HG02973 (cell line): ENCODE results near the gene TMEM31.

Experiments
- ATAC-seq: cut with Tn5 transposase; IDR thresholded peaks from one replicate; pipeline ENCODE4 v1.9.1; 2021; ENCODE audit warnings: moderate library complexity; ENCODE audit not compliant: unreplicated experiment

Gene TMEM31

DNA sequence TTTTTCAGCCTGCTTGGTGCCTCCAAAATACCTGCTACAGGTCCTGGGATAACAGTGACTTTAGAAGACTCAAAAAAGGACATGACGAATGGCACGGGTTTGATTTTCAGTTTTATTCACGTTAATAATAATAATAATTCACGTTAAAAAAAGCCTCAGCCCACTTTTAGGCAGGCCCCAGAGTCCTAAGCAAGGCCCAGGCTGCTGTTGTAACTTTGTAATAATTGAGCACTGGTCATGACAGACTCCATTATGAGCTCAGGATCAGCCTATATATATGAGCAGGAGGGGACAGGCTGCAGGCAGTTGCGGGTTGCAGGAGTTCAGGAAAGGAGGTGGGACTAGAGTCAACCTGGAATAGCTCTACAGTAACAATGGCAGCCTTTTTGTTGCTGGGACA lies at the start of gene TMEM31:
Gene TMEM31 (plus strand): TSS at position 301 of the 400 bp plus-strand sequence. CDS start 1,350 bp downstream, outside the sequence.
- ATAC-seq: no peak

DNA sequence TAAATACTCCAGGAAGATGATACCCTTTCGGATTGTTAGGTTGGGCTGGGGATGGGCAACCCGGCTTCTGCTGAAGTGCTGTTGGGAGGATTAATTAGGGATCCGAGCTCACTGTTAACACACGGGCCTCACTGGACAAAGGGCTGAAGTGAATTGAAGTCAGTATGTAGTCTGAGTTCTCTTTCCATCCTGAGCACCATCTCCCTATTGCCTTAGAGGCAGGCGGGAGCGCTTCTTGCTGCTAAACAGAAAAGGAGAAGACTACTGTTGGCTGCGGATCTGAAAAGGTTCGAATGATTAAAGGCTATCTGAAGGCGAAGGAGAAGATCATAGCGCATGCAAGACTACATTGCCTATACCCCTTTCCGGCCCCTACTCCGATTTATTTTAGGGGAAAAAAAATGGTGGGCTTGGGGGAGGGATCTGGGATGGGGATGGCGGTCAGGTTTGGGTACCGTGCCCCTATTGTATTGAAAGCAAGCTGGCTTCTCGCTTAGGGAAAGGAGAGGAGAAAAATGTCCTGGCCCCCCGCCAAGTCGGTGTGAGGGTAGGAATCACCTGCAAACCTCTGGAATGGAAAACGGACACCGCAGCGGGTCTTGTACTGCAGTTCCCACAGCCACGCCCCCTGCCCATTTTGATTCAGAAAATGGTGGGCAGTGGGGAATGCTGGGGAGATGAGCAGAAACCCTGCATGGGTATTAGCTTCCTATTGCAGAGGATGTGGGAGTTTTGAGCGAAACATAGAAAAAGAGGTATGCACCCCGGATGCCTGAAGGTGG lies 46.5 kb upstream of the TMEM31 start:
- no peak for ATAC-seq

GRCh38 chrX:103666202-103667107 lies 44.3 kb upstream of the TMEM31 start:
- ATAC-seq: no peak

DNA sequence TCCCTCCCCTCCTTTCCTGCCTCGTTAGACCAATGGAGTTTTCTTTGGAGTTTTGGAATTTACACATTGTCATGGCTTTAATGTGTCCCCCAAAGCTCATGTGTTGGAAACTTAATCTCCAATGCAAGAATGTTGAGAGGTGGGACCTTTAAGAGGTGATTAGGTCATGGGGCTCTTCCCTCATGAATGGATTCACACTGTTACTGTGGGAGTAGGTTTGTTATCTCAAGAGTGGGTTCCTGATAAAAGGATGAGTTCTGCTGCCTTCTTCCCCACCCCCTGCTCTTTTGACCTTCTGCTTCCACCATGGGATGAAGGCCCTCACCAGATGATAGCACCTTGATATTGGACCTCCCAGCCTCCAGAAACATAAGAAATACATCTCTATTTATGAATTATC lies 41.0 kb upstream of the TMEM31 start:
- ATAC-seq: no peak

GRCh38 chrX:103674531-103675454 lies 35.9 kb upstream of the TMEM31 start:
- ATAC-seq: no peak

GRCh38 chrX:103678199-103678993 lies 32.3 kb upstream of the TMEM31 start:
- no peak for ATAC-seq

GRCh38 chrX:103681443-103681842 lies 29.3 kb upstream of the TMEM31 start:
- ATAC-seq: no peak

DNA sequence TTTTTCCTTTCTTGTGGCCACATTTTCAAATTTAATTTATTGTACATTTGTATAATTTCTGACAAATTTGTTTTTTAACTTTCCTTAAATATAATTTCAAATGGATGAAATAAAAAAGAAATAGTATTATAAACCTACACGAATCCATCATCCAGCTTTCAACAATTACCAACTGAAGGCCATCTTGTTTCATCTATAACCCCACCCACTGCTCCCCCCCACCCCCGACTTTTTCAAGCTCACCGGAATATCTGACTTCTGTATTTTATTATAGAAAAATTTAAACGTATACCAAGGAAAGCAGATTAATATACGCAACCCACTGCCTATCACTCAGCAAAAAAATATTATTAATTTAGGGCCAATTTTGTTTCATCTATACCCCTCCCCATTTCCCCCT lies 25.3 kb upstream of the TMEM31 start:
- ATAC-seq: no peak

GRCh38 chrX:103686199-103687072 lies 24.3 kb upstream of the TMEM31 start, which contains the start of gene MORF4L2:
Gene MORF4L2, minus strand, starts transcription at chrX:103686699. Its CDS starts 9,672 bp downstream, at chrX:103677027.
- peak; percentile 88 for ATAC-seq

GRCh38 chrX:103687073-103687695 lies 23.5 kb upstream of the TMEM31 start:
- ATAC-seq: peak; percentile 46

DNA sequence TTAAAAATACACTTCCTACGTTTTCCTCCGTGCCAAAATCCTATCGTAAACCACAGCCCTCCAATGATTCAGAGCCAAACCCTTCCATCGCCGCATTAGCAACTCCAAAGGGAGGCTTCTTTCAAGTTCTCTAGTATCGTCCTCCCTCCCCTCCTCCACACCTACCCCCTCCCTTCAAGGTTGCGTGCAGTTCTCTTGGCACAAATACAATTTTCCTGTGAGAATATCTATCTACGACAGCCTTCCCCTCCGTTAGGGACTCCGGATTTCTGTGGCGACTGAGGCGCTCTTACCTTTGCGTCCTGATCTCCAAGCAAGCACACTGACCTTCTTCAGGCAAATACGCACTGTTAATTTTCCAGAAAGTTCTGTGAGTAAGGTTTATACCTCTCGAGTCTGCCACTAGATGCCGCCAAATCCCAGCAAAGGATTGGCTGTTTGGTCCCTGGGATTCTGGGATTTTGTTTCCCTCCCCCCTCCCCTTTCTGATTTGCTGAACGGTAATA lies 23.0 kb upstream of the TMEM31 start:
- no peak for ATAC-seq

DNA sequence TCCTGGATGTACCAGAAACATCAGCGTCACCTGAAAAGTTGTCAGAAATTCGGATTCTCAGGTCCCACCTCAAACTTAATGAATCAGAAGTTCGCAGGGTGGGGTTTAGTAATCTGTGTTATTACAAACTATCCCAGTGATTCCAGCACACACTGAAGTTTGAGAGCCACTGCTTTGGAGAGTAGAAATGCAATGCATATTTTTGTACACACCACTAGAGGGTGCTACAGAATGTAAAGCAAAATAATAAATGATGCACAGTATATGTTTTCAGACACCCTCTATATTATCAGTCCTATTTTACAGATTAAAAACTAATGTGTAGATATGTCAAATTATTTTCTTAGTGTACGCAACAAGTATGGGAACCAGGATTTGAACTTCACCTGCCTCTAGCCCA lies 21.8 kb upstream of the TMEM31 start:
- ATAC-seq: no peak

DNA sequence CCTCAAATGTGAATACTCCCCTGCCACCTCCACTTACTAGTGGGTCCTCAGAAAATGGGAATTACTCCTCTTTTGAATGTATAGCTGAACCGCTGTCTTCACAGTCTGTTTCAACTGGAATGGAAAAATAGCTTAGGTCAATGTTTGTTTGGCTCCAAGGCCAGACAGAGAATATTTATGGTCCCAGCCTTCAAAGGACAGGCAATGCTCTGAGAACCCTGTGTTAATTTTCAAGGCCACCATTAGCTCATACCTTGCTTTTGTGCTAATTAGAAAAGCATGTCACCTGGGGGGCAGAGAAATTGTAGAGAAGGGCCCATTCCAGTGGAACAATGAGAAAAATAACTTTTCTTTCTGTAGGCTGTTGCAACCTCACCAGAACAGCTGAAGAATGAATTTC lies 19.6 kb upstream of the TMEM31 start:
- ATAC-seq: no peak

DNA sequence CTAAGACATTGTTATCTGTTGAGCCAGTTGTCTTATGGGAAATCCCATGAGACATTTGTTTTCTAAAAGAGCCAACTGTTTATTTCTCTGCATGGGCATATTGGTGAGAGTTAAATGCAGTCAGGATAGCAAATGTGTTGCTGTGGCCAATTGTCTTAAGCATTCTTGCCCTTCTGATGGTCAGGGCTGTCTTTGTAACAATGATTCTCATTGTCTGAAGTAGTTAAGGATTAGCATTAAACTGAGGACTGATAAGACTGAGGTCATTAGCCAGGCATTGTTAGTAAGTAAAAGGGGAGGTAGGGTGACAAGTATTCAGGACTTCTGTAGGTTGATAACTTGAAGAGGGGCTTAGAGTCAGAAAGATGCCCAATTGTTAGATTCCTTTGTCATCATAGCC lies 13.0 kb upstream of the TMEM31 start:
- ATAC-seq: no peak

DNA sequence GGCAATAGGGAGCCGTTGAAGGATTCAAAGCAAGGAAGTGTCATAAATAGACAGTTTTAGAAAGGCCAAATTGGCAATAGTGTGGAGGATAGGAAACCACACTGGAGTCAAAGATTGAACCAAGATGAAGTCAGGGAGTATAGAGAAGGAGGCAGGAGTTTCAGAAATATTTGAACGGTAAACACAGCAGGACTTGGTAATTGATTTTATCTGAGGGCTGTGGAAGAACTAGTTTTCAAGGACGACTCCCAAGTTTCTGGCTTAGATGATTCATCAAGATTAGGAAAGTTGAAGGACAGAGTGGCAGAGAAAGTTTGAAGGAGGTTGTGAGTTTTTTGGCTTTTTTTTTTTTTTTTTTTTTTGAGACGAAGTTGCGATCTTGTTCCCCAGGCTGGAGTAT lies 11.5 kb upstream of the TMEM31 start:
- no peak for ATAC-seq

DNA sequence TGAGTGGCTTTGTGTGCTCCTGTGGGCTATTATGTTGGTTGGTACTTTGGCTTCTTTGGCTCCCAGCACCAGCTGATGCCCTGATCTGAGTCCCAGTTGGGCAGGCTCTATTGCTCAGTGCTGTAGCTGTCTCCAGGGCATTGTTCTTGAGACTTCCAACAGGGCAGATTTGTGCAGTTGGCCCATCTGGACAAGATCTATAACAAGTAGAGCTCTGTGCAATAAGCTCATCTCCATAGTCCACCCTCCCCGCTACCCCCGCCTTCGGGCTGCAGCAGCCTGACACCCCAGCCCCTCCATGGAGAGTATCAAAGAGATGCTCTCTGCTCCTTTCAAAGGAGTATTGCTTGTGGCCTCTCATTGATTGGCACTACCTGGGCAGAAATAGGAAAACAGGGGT lies 5.8 kb upstream of the TMEM31 start:
- no peak for ATAC-seq

- ATAC-seq: no peak
Observed at GRCh38 chrX:103716962-103717361, 6.3 kb downstream of the TMEM31 start.

DNA sequence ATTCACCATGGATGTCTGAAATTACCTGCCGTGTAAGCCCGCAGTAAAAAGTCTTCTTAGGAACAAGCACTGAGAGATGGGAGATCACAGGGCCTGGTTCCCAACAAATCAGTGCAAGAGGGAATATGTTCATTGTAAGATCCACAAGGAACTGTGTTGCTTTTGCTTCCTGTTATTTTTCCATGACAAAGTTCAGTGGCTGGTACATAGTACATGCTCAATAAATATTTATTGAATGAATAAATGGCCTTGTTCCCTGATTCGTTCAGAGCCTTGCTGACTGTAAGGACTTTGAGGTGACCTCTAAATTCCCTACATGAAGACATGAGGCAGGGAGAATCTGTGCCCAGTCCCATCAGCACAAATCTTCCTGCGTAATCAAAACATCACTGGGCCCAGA lies 7.4 kb downstream of the TMEM31 start:
- no peak for ATAC-seq
